RWPE2 (cell line): ENCODE measurements around the gene CALML3.
A peak's percentile ranks its signal among the peaks of the same experiment; 100 is the strongest.

ENCODE experiments used
- ATAC-seq: fragments of 200-7000 bp; cut with Tn5 transposase; 3 replicates; pipeline ENCODE4 v1.9.1; 2021; ENCODE audit warnings: low read depth
- DNase-seq: peaks from one replicate; pipeline ENCODE4 v3.0.0-alpha.2; 2020; ENCODE audit warnings: low spot score
- H3K27ac ChIP-seq: fragments of 450-650 bp; 2 replicates; pipeline ENCODE4 v1.5.1; 2017; ENCODE audit warnings: mild to moderate bottlenecking; ENCODE audit not compliant: poor library complexity, severe bottlenecking
- H3K27me3 ChIP-seq: fragments of 250-450 bp; sonication (Bioruptor Pico); 2 replicates; pipeline ENCODE4 v1.5.1; 2021; ENCODE audit warnings: mild to moderate bottlenecking, moderate library complexity; ENCODE audit not compliant: insufficient read depth, poor library complexity, severe bottlenecking
- H3K36me3 ChIP-seq: fragments of 250-450 bp; sonication (Bioruptor Pico); 2 replicates; pipeline ENCODE4 v1.5.1; 2020; ENCODE audit warnings: low read depth, mild to moderate bottlenecking, moderate library complexity
- H3K4me1 ChIP-seq: fragments of 250-450 bp; sonication (Bioruptor Pico); 2 replicates; pipeline ENCODE4 v1.5.1; 2021; ENCODE audit warnings: mild to moderate bottlenecking, moderate library complexity; ENCODE audit not compliant: insufficient read depth, poor library complexity, severe bottlenecking
- H3K4me3 ChIP-seq: fragments of 250-450 bp; sonication (Bioruptor Pico); 2 replicates; pipeline ENCODE4 v1.5.1; 2021; ENCODE audit warnings: mild to moderate bottlenecking, moderate library complexity; ENCODE audit not compliant: severe bottlenecking
- H3K9me3 ChIP-seq: fragments of 250-450 bp; sonication (Bioruptor Pico); 2 replicates; pipeline ENCODE4 v1.5.1; 2021; ENCODE audit warnings: mild to moderate bottlenecking, moderate library complexity; ENCODE audit not compliant: severe bottlenecking
- CTCF ChIP-seq: fragments of 450-650 bp; IDR thresholded peaks from one replicate; pipeline ENCODE4 v1.5.1; 2017; ENCODE audit warnings: mild to moderate bottlenecking, moderate library complexity; ENCODE audit not compliant: poor library complexity, severe bottlenecking

CALML3 gene

DNA sequence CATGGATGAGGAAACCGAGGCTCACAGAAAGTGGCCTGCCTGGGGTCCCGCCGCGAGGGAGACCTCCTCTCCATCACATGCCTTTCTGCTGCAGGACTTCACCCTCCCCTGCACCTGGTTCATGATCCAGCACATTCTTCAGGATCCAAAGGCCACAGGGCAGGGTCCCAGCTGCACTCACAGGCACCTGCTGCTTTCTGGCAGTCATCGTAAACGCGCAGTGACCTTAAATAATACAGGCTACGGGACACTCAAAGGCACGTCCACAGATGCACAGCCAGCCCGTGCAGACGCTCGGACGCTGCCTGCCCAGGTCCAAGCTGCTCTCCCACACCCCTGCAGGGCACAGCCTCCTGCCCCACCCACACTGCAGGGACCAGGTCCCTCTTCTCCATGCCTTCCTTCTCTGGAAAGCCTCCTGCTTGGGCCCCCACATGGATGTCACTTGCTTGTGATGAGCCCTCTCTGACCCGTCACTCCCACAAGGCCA, 49.9 kb downstream of the CALML3 start:
- Histone ChIP-seq H3K27ac (peak overlapping the region; percentile 50), H3K4me3 (no peak overlapping the region), H3K4me1 (peaks cover 20% of the 10 kb centered on the region), H3K27me3 (no peaks in the 10 kb centered on the region), H3K9me3 (no peaks in the 10 kb centered on the region), H3K36me3 (no peaks in the 10 kb centered on the region)
- no peak for ATAC-seq
- no peak for DNase-seq
- TF ChIP-seq CTCF = no peak

DNA sequence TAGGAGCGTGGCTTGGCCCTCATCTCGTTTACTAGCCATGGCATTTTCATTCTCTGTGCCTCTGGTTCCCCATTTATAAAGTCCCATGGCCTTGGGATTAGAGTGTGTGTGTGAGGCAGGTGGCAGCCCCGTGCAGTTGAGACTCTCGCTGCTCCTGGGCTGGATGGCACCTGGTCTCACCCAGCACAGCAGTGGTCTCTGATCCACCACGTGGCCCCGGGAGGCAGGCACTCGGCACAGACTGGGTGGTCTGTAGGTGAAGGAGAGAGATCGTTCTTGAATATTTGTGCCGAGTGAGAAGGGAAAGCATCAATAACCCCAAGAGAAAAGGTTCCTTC, 50.4 kb downstream of the CALML3 start:
- H3K27me3 ChIP-seq = no peaks in the 10 kb centered on the region
- no peaks in the 10 kb centered on the region for H3K36me3 ChIP-seq
- no peak for ATAC-seq
- H3K4me1 ChIP-seq = peaks cover 20% of the 10 kb centered on the region
- H3K27ac ChIP-seq = peak overlapping the region; percentile 50
- no peak for DNase-seq
- H3K9me3 ChIP-seq = no peaks in the 10 kb centered on the region
- TF ChIP-seq CTCF = no peak
- H3K4me3 ChIP-seq = no peak overlapping the region

DNA sequence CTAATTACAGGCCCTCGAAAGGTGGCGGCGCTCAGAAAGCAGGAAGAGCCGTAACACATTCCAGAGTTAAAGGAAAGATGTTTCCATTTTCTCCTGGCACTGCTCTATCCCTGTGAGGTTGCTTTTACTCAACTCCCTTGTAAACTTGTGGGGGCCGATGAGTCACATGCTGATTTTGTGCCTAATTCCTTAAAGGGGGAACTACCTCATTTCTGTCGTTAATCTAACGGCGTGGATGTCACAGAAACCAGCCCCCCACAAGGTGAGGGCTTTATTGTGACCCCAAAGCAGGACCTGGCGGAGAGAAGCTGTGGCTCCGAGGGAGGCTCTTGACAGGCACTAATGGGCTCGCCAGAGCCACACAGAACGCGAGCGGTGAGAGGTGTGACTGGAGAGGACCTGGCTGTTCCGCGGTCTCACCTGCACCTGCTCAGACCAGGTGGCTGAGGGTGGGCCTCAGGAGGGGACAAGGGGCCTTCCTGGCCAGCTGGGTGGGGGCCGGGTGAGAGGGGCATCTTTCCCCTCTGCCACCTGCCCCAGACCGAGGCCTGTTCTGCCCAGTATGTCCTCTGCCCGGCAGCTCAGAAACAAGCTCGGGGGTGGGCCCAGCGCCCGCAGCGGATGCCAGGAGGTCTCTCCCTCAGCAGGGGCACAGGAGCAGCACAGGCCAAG, 50.9 kb downstream of the CALML3 start:
- H3K27ac ChIP-seq = peak overlapping the region; percentile 50
- no peaks in the 10 kb centered on the region for H3K9me3 ChIP-seq
- H3K4me3 ChIP-seq = no peak overlapping the region
- H3K36me3 ChIP-seq = no peaks in the 10 kb centered on the region
- DNase-seq = no peak
- no peaks in the 10 kb centered on the region for H3K27me3 ChIP-seq
- H3K4me1 ChIP-seq = peaks cover 20% of the 10 kb centered on the region
- TF ChIP-seq CTCF = no peak
- ATAC-seq = peak; percentile 57

DNA sequence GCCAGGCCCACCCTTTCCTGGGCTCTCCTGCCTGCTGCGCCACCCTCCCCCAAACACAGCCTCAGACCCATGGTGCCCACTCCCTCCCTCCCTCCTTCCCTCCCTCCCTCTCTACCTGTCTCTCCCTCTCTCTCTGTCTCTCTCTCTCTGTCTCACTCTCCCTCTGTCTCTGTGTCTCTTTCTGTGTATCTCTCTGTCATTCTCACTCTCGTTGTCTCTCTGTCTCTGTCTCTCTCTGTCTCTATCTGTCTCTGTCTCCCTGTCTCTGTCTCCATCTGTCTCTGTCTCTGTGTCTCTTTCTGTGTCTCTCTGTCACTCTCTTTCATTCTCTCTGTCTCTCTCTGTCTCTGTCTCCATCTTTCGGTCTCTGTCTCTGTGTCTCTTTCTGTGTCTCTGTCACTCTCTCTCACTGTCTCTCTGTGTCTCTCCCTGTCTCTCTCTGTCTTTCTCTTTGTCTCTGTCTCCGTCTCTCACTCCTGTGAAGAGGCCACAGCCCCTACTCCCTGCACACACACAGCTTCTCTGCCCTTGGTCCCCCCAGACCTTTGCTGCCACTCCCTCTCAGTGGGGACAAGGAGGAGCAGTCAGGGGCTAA, 51.5 kb downstream of the CALML3 start:
- Histone ChIP-seq H3K27me3 (no peaks in the 10 kb centered on the region), H3K4me3 (no peak overlapping the region), H3K27ac (peak overlapping the region; percentile 50), H3K36me3 (no peaks in the 10 kb centered on the region), H3K9me3 (peaks cover 3% of the 10 kb centered on the region), H3K4me1 (peaks cover 20% of the 10 kb centered on the region)
- DNase-seq (no peak), ATAC-seq (no peak)
- TF ChIP-seq CTCF = no peak
